Epithelial cell of alveolus of lung (primary cell): ENCODE measurements around the gene FBN1. TPM values are rescaled to one million over a fixed set of nuclear protein-coding genes. Genes with fewer than 3 reads are reported as not detected.

Source experiments
- total RNA-seq: library from RNA; depleted of rRNA; stranded (reverse); fragments of >200 nt; gene quantifications from 2 replicates; pipeline ENCODE4 v1.2.1, GENCODE V29; 2015

FBN1 gene
- 130 and 283 TPM in 2 replicates for total RNA-seq

GRCh38 chr15:48645558-48646330, at the start of gene FBN1:
TSS of gene FBN1 (minus strand) at chr15:48645709. CDS start at chr15:48644769, 940 bp downstream.

Other genes with a start within 250 kb of the FBN1 start
- 3.4 and 5.0 TPM in 2 replicates for gene CEP152, start 165.4 kb upstream of the FBN1 start, total RNA-seq
- gene EID1, start 232.4 kb upstream of the FBN1 start, total RNA-seq: 286 and 297 TPM in 2 replicates